HuH-7.5 (cell line): Measurements from ENCODE around the gene IL17RC.
"Not testable (repeated sequence)": the region's sequence is repeated elsewhere in the genome, so short reads cannot be mapped to it uniquely, and the experiment has no call there.

Experiments
- DNase-seq: peaks from one replicate; pipeline ENCODE4 v3.0.0; 2011; ENCODE audit warnings: low spot score

The IL17RC gene, protein sequence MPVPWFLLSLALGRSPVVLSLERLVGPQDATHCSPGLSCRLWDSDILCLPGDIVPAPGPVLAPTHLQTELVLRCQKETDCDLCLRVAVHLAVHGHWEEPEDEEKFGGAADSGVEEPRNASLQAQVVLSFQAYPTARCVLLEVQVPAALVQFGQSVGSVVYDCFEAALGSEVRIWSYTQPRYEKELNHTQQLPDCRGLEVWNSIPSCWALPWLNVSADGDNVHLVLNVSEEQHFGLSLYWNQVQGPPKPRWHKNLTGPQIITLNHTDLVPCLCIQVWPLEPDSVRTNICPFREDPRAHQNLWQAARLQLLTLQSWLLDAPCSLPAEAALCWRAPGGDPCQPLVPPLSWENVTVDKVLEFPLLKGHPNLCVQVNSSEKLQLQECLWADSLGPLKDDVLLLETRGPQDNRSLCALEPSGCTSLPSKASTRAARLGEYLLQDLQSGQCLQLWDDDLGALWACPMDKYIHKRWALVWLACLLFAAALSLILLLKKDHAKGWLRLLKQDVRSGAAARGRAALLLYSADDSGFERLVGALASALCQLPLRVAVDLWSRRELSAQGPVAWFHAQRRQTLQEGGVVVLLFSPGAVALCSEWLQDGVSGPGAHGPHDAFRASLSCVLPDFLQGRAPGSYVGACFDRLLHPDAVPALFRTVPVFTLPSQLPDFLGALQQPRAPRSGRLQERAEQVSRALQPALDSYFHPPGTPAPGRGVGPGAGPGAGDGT

DNA sequence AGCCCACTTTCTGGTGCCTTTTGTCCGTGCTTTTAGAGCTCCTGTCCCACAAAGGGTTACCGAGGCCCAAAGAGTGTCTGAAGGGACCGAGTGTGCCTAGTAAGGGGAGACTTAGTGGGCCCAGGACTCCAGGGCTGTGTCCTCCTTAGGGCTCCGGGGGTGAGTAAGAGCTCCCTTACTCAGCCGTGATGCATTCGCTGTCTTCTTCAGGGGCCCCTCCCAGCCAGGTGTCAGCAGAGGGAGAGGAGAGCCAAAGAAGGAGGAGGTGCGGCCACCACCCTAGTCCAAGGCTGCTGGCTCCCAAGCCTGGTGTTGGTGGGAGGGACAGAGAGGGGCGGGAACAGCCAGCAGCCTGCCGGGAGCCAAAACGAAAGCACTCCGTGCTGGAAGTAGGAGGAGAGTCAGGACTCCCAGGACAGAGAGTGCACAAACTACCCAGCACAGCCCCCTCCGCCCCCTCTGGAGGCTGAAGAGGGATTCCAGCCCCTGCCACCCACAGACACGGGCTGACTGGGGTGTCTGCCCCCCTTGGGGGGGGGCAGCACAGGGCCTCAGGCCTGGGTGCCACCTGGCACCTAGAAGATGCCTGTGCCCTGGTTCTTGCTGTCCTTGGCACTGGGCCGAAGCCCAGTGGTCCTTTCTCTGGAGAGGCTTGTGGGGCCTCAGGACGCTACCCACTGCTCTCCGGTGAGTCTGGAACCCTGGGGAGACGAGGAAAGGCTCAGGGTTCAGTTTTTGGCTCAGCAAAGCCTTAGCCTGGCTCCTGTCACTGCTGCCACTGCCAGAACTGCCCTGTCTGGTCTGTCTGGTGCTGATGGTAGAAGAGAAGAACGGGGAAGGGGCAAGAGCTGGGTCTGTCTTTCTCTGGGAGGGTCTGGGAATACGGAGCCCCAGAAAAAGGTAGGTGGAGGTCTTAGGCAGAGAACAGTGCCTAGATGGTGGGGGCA is at the start of gene IL17RC:
TSS of gene IL17RC (plus strand) at position 365 of the 947 bp plus-strand sequence. CDS start at position 583, 218 bp downstream.
- DNase-seq = peak; percentile 95

DNA sequence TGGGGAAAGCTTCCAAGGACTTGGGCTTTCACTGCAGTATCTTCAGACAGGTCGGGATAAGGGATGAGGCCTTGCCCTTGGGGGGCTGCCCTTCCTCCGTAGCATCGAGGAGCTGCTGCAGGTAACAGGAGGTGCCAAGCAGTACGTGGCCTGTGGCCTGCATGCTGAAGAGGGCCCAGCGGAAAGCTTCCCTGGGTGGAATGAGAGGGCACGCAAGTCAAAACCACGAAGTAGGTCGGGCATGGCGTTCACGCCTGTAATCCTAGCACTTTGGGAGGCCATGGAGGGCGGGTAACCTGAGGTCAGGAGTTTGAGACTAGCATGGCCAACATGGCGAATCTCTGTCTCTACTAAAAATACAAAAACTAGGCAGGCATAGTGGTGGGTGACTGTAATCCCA is 49.8 kb upstream of the IL17RC start:
- no peak for DNase-seq

DNA sequence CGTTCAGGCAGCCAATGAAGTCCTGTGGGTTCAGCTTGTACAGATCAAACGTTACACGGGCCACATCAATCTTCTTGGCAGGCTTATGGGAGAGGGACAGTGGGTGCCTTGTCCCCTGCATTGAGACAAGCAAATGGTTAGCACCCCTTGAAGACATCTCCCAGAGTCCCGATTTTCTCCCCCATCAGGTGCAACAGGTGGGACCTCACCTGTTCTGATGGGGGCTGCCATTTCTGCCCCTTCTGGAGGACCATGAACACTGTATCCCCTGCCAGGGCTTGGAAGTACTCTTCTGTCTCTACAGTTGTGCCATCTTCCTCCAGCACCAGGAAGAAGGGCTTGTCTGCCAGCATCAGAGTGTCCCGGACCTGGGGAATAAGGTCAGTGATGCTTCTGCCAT is 46.9 kb upstream of the IL17RC start:
- DNase-seq = no peak

DNA sequence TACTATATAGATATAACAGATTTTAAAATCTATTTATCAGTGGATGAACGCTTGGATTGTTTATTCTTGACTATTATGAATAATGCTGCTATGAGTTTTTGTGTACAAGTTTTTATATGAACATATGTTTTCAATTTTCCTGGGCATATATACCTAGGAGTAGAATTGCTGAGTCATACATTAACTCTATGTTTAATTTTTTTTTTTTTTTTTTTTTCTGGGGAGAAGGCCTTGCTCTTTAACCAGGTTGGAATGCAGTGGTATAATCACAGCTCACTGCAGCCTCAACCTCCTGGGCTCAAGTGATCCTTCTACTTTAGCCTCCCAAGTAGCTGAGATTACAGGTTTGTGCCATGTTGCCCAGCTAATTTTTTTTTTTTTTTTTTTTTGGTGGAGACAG is 45.9 kb upstream of the IL17RC start:
- DNase-seq = no peak

DNA sequence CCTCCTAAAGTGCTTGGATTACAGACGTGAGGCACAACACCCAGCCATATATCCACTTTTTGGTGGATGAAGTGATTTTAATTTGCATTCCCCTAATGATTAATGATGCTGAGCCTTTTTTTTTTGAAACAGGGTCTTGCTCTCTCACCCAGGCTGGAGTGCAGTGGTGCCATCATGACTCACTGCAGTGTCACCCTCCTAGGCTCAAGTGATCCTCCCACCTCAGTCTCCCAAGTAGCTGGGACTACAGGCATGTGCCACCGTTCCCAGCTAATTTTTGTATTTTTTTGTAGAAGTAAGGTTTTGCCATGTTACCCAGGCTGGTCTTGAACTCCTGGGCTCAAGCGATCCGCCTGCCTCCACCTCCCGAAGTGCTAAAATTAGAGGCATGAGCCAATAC is 44.8 kb upstream of the IL17RC start:
- not testable (repeated sequence) for DNase-seq

DNA sequence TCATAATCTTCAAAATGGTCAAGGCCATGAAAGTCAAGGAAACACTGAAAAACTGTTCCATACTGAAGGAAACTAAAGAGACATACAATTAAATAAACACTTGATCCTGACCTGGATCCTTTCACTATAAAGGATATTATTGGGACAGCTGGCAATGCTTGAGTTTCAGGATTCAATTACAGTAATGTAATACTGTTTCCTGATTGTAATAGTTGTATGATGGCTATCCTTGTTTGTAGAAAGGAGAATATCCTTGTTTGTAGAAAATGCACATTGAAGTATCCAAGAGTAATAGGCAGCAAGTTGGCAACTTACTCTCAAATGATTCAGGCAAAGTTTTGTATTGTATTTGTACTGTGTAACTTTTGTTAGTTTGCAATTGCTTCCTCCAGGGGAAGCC is 41.5 kb upstream of the IL17RC start:
- DNase-seq = no peak

DNA sequence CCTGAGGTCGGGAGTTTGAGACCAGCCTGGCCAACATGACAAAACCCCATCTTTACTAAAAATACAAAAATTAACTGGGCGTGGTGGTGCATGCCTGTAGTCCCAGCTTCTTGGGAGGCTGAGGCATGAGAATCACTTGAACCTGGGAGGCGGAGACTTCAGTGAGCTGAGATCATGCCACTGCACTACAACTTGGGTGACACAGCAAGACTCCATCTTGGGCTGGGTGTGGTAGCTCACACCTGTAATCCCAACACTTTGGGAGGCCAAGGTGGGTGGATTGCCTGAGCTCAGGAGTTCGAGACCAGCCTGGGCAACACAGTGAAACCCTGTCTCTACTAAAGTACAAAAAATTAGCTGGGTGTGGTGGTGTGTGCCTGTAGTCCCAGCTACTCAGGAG is 40.6 kb upstream of the IL17RC start:
- not testable (repeated sequence) for DNase-seq

DNA sequence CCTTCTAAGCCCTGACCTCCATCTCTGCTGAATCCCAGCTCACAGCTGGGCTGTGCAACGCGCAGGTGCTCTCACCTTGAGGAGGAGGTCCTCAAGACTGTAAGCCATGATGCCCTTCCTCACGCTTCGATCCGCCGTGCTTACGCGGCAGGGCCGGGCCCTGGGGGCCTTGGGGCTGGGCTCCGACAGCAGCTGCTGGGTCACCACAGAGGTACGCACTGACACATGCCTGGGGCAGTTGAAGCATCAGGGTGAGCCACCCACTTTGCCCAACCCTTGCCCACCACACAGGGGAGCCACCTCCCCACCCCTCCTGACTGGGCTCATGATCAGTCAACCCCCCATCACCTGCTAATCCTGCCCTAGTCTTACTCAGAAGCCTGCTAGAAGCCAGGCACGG is 39.9 kb upstream of the IL17RC start:
- no peak for DNase-seq

DNA sequence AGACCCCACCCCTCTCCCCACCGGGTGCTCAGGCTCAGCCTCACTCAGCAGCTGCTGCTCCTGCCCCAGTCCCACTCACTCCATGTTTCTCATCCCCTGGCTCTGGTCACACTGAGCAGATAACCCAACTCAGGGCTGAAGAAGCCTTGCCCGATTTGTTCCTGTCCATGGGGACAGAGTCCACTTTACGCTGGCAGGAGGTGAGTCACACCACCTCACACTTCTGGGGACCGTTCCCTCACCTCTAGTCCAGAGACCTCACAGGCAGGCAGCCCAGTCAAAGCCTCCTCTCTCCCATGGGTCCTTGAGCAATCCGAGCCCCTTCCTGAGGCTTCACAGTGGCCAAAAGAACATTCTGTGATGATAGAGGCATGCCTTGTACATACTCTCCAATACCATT is 38.2 kb upstream of the IL17RC start:
- DNase-seq = peak; percentile 85

DNA sequence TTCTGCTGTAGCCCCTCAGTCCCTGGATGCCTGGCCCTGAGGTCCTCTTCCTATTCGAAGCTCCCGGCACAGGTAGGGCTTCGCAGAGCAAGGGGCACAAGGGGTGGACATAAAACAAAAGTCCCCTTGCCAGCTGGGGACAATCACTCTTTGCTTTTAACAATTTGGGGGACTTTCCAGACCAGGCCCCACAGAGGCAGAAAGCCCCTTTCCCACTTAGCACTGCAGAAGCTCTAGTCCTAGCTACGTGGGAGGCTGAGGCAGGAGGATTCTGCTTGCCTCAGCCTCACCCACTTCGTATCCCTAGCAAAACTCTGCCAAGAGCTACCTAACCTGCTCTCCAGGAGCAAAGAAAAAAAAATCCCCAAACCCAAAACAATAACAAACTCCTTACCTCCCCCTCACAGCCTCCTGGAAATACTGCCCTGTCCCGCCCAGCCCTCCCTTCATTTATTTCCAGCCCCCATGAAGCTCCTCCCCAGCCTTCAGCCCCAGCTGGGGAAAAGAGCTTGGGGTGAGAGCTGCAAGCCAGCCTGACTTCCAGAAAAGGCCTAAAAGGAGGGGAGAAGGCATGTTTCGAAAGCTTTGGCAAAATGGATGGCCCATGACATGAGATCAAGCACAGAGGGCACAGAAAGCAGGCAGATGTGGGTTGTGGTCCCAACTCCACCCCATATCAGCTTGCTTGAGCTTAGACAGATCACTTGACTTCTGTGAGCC is 36.9 kb upstream of the IL17RC start, which contains the start of gene CIDEC:
TSS of gene CIDEC (minus strand) at position 424 of the 720 bp plus-strand sequence. CDS start 1,767 bp downstream, outside the sequence.
- no peak for DNase-seq

DNA sequence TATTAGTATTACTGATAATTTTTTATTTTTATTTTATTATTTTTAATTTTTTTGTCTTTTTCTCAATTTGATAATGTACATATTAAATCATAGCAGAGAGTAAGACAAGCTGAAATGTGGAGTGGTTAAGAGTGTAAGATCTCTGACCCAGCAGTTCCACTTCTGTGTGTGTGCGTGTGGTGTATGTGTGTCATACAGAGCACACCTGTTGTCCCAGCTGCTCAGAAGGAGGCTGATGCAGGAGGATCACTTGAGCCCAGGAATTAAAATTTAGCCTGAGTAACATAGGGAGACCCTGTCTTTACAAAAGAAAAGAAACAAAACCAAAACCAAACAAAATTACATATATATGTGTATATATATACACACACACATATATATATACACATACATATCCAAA is 35.5 kb upstream of the IL17RC start:
- DNase-seq = no peak

DNA sequence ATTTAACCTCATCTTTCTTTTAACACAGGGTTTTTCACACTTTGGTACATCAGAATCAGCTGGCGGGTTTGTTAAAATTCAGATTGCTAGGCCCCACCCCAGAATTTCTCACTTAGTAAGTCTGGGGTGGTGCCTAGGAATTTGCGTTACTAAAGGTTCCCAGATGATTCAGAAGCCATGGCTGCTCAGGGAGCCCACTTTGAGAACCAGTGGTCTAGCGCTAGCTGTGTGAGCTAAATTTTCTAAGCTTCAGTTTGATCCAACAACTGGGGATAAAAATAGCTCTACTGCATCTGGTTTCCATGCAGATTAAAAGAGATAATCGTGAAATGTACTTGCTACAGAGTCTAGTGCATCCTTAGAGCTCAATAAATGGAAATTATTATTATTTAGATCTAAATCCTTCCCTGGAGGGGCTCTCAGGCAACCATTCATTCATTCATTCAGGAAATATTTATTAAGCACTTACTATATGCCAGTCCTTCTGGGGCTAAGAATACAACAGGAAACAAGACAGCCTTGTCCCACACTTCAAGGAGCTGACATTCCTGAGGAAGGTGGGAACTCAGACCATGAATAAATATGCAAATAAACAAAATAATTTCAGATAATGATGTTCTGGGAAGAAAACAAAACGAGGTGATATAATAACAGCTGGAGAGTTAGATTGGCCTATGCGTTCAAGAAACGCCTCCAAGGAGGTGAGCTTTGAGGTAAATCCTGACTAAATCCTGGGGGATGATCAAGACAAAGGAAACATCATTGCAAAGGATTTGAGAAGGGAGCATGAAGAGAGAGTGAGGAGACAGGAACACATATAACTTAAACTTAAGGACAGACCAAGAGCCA is 33.0 kb upstream of the IL17RC start:
- DNase-seq = no peak

DNA sequence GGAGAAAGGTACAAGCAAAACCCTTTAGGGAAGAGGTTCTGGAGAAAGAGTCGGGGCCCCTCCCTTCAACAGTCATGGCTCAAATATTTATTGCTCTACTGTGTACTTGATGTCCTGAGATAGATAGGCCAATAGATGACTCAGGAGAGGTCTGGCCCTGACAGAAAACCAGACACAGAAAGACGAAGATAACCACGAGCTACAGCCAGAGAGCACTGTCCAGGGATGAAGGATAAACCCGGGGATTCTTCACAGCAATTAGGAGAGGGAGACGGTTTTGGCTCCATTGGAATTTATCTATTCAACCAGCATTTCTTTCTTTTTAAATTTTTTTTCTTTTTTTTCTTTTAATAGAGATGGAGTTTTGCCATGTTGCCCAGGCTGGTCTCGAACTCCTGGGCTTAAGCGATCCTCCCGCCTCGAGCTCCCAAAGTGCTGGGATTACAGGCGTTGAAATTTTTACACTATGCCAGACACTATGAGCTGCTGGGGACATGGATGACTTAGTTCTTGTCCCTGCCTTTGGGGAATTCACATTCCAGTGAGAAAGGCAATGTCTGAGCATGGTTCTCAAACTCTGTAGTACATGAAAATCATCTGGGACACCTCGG is 32.2 kb upstream of the IL17RC start:
- DNase-seq = peak; percentile 45

DNA sequence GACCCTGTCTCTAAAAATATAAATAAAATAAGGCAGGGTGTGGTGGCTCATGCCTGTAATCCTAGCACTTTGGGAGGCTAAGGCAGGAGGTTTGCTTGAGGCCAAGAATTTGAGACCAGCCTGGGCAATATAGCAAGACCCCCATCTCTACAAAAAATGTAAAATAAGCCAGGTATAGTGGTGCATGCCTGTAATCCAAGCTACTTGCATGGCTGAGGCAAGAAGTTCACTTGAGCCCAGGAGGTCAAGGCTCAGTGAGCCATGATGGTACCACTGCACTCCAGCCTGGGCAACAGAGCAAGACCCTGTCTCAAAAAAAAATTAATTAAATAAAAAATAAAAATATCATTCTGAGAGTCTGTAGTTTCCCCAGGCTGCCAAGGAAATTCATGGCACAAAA is 30.6 kb upstream of the IL17RC start:
- no peak for DNase-seq

DNA sequence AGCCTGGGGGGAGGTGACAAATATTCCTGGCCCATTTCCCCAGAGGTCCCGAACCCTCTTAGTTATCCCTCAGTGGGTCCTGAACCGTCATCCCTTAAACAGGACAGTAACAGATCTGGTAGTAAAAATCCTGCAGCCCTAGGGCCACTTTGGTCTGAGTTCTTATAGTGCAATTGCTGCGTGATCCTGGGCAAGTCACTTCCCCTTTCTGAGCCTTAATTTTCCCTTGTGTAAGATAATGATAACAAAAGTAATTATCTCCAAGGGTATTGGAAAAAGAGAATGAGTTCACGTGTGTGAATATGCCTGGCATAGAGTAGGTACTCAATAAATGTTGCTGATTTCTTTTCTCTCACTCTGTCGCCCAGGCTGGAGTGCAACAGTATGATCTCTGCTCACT is 29.4 kb upstream of the IL17RC start:
- DNase-seq = no peak

DNA sequence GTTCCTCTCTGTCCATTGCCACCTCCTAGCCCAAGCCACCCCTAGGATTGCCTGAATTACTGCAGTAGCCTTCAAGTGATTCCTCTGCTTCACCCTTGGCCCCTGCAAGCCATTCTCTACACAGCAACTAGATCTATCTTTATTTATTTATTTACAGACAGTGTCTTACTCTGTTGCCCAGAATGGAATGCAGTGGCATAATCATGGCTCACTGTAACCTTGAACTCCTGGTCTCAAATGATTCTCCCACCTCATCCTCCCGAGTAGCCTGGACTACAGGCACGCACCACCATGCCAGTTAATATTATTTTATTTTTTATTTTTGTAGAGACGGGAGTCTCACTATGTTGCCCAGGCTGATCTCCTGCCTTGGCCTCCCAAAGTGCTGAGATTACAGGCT is 28.4 kb upstream of the IL17RC start:
- DNase-seq = no peak

DNA sequence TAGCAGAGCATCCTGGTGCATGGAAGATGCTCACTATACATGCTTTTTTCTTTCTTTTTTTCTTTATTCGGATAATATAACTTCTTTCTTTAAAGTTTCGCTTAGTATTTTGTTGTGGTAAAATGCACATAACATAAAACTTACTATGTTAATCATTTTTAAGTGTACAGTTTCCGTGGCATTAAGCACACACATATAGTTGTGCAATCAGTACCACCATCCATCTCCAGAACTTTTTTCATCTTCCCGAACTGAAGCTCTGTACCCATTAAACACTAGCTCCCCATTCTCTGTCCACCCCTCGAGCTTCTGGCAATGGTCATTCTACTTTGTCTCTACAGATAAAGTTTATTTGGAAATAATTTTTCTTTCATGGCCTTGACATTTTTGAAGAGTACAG is 27.5 kb upstream of the IL17RC start:
- no peak for DNase-seq

DNA sequence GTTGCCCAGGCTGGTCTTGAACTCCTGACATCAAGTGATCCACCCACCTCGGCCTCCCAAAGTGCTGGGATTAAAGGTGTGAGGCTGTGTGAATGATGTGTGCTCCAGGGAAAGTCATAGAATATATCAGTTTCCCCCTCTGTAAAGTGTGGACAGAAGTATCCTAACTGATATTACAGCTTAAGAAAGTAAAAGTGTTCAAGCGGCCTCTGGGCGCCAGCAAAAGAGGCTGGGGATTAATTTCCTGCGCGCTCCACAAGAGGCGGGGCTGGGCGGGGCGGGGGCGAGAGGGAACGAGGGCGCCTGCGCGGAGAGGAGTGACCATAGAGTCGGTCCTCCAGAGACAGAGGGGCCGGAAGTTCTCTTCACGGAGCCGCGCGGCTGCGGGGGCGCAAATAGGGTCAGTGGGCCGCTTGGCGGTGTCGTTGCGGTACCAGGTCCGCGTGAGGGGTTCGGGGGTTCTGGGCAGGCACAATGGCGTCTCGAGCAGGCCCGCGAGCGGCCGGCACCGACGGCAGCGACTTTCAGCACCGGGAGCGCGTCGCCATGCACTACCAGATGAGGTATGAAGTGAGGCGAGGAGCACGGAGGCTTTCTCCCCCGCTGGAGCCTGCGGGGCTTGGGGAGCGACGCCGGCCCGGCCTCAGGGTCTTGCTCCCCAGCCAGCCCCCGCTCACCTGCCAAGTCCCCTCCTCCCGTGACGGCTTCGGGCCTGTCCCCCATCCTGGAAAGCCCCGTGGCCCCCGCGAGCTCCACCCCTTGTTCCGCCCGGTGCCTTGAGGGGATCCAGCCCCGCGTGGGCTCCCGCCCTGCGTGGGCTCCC is 26.4 kb upstream of the IL17RC start, which contains the start of gene JAGN1:
TSS of gene JAGN1 (plus strand) at position 362 of the 823 bp plus-strand sequence. CDS start at position 475, 113 bp downstream.
- peak; percentile 93 for DNase-seq

DNA sequence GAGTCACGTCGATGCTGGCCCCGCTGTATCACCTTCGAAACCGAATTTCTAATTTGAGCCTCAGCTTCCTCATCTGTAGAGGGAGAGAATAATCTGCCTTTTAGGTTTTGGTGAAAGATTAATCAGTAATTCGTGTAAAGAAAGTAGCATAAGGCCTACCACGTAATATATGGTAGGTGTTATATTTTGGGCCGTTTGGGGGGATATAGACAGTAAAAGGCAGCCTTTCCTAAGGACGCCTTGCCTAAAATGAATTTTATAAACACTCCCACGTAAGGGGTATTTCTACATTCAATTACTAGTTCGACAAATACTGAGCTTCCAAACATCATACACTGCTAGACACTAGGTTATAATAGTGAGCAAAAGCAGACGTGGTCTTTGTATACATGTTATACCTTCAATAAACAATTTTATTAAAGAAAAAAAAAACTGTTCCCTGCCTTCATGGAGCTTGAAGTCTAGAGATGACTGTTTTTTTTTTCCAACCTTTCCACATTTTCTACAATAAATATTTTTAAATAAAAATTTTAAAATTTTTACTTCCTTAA is 25.8 kb upstream of the IL17RC start:
- no peak for DNase-seq
